ENCODE results near the gene NCKAP5.

GRCh38 chr2:133541797-133542196 is 26.5 kb downstream of the NCKAP5 start:
- TF ChIP-seq POLR2AphosphoS5 (IDR thresholded peaks at IDR 0.05; ENCODE audit: low read depth, low read length), result no peak
- TF ChIP-seq TAF1 (IDR thresholded peaks at IDR 0.05; ENCODE audit: borderline replicate concordance, low read depth, low read length), result no peak

Data from GM12892 (cell line).